Esophagus muscularis mucosa (tissue), 4 donors: Measurements from ENCODE around the gene ARHGAP12. TPM values are rescaled to one million over a fixed set of nuclear protein-coding genes. Genes with fewer than 3 reads are reported as not detected.

Experiments used
- DNase-seq: peaks from one replicate; pipeline ENCODE4 v3.0.0-alpha.2; 2017; ENCODE audit errors: extremely low spot score
- H3K27ac ChIP-seq, 4 donors: fragments of 200-600 bp; sonication (generic); replicated peaks in 1 of 4; 1 replicate in 3 of 4; 2 replicates in 1 of 4; pipeline ENCODE4 v1.5.1; 2016 to 2019; ENCODE audit warnings: mild to moderate bottlenecking in 1 of 4
- H3K27me3 ChIP-seq, 4 donors: fragments of 200-600 bp; sonication (generic); one replicate each; pipeline versions ENCODE4 v1.5.1 to v1.6.0; 2016 to 2019
- H3K36me3 ChIP-seq, 4 donors: fragments of 200-600 bp; sonication (generic); one replicate each; pipeline ENCODE4 v1.5.1; 2016 to 2019
- H3K4me1 ChIP-seq, 4 donors: fragments of 200-600 bp; sonication (generic); one replicate each; pipeline ENCODE4 v1.5.1; 2016 to 2019
- H3K4me3 ChIP-seq, 4 donors: fragments of 200-600 bp; sonication (generic); 1 replicate in 2 of 4; 2 replicates in 2 of 4; pipeline ENCODE4 v1.5.1; 2016 to 2019; ENCODE audit warnings: mild to moderate bottlenecking in 4 of 4, moderate library complexity in 1 of 4
- H3K9me3 ChIP-seq, 4 donors: fragments of 200-600 bp; sonication (generic); 1 replicate in 3 of 4; 2 replicates in 1 of 4; pipeline ENCODE4 v1.5.1; 2016 to 2019
- CTCF ChIP-seq, 3 experiments: fragments of 200-600 bp in 2 of 3; fragments of 450-650 bp in 1 of 3; sonication (generic) in 2 of 3; IDR thresholded peaks; one replicate each; pipeline ENCODE4 v1.5.1; 2017 to 2019; ENCODE audit warnings: antibody characterized with exemption in 3 of 3, mild to moderate bottlenecking in 2 of 3, moderate library complexity in 1 of 3
- EP300 ChIP-seq: sonication (generic); formaldehyde crosslinking; IDR thresholded peaks from one replicate; pipeline ENCODE4 v1.6.1; 2017; ENCODE audit warnings: antibody characterized with exemption
- POLR2A ChIP-seq: fragments of 450-650 bp; IDR thresholded peaks from one replicate; pipeline ENCODE4 v1.6.1; 2017; ENCODE audit warnings: antibody characterized with exemption, moderate library complexity, mild to moderate bottlenecking, low read depth
- POLR2AphosphoS5 ChIP-seq, 2 donors: sonication (generic); formaldehyde crosslinking; IDR thresholded peaks; one replicate each; pipeline ENCODE4 v1.6.1; 2017; ENCODE audit warnings: antibody characterized with exemption in 2 of 2
- WGBS: methylation state at CpG from one replicate; pipeline ENCODE4 v1.1.5; 2018; 5-methylcytosine and 5-hydroxymethylcytosine counted together
- intact Hi-C: fragments of 100-400 bp; cut with DNase I; formaldehyde crosslinking; loops from one replicate; pipeline ENCODE4 v1.15.1; 2023
- total RNA-seq, 4 donors: library from RNA; depleted of rRNA; stranded (reverse); fragments of >200 nt; gene quantifications; one replicate each; pipeline versions ENCODE4 v1.1.0 to v1.2.1, GENCODE V29; 2016

ARHGAP12 gene
- total RNA-seq, 4 donors from 2014 or later, result 25.6 to 48.2 (median 35.8) TPM

DNA sequence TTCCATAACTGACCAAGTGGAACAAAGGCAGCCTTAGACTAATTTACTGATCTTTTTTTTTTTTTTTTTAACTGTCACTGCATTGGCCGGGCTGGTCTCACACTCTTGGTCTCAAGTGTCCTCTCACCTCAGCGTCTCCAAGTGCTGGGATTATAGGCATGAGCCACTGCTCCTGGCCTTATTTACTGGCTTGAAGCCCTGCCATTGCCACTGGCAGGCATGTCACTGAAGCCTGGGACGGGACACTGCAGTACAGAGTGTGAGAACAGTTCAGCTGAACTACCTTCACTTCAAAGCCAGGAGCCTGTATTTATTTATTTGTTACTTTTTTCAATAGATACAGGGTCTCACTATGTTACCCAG, 15.4 kb upstream of the ARHGAP12 start:
- no peaks in the 10 kb centered on the region for H3K9me3 ChIP-seq
- H3K4me3 ChIP-seq, result no peak overlapping the region
- DNase-seq, result no peak
- peak overlapping the region; percentile 3 to 47 (median 30) for H3K27ac ChIP-seq
- TF ChIP-seq EP300 (no peak), POLR2AphosphoS5 (IDR thresholded peaks at IDR 0.05) (no peak), POLR2A (no peak), CTCF (IDR thresholded peaks at IDR 0.05) (no peak)
- peaks cover 4 to 45% (median 39%) of the 10 kb centered on the region in 4 donors for H3K4me1 ChIP-seq
- WGBS, result 89% methylated on average over 3 of the region's 3 CpGs
- intact Hi-C loops, result no loop called here
- no peaks in the 10 kb centered on the region for H3K27me3 ChIP-seq
- no peaks in the 10 kb centered on the region for H3K36me3 ChIP-seq

DNA sequence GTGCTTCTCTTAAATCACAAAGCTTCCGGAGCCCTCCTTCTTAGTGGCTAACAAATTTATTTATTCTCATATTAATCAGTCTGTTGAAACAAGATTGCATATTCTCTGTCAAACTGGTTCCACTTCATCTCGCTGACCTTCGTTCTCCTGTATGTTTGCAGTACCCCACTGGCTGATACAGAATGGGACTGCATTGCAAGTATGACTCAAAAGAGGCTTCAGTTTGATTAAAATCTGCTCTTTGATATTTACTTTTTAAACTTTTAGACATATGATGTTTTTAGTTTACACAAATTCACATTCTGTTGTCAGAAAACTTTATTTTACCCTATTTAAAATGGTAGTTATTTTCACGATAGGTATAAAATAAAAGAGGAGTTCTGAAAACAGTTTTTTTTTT, 14.3 kb upstream of the ARHGAP12 start:
- Histone ChIP-seq H3K9me3 (no peaks in the 10 kb centered on the region), H3K4me1 (peaks cover 4 to 39% (median 33%) of the 10 kb centered on the region in 4 donors), H3K27ac (no peak overlapping the region), H3K4me3 (no peak overlapping the region), H3K27me3 (no peaks in the 10 kb centered on the region), H3K36me3 (no peaks in the 10 kb centered on the region)
- DNase-seq, result no peak
- intact Hi-C loops, result no loop called here
- 98% methylated on average over 4 of the region's 4 CpGs for WGBS
- TF ChIP-seq POLR2AphosphoS5 (IDR thresholded peaks at IDR 0.05) (no peak), EP300 (no peak), CTCF (IDR thresholded peaks at IDR 0.05) (no peak)

DNA sequence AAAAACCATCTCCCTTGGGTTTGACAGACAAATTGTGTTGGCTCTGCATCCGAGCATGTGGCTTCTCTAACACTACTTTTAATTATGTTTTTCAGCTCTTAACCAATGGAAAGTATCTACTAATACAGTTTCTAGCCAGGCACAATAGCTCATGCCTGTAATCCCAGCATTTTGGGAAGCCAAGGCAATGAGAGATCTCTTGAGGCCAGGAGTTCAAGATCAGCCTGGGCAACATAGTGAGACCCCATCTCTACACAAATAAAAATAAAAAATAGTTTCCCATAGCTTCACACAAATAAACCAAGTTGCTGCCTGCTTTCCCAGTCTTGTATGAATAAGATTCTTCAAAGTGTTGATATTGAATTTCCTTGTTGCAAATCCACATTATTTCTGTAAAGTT, 13.8 kb upstream of the ARHGAP12 start:
- no peak for TF ChIP-seq POLR2A
- Histone ChIP-seq H3K4me1 (peaks cover 0 to 35% (median 29%) of the 10 kb centered on the region in 4 donors), H3K27ac (no peak overlapping the region), H3K4me3 (no peak overlapping the region), H3K27me3 (no peaks in the 10 kb centered on the region), H3K36me3 (no peaks in the 10 kb centered on the region), H3K9me3 (no peaks in the 10 kb centered on the region)
- DNase-seq, result no peak
- WGBS, result 86% methylated on average over 1 of the region's 1 CpG
- intact Hi-C loops, result no loop called here

DNA sequence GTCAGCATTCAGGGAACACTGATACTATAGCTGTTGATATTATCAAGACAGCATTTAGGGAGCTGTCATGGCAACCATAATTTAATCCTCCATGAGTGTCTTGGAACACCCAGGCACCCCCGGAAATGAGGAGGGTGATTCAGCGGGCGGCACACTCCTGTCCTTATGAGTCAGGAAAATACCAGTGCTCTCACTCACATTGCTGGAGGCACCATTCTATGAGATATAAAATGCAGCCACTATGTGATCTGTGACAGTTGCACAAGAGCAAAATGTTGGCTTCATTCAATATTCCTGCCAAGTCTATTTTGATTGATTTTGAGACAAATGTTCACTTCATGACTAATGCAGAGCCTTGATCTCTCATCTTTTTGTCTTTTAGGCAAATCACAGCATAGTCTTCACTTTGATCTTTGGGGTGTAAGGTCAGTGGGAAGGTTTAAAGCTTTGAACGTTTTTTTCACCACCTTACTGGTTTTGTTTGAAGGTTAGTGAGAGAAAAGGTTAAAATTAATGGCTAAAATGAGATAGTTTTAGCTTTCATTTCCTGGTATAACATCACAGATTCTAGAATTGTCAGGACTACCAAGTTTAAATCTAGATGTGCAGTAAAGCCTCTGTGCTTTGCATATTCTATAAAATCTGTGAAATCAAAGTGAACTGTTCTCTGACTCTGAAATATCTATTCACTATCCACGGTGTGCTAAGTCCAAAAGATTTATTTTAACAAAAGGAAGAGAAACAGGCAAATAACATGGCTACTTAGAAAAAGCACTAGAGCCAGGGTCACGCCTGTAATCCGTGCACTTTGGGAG, 12.4 kb upstream of the ARHGAP12 start:
- Histone ChIP-seq H3K27ac (no peak overlapping the region), H3K4me1 (peaks cover 0 to 23% (median 19%) of the 10 kb centered on the region in 4 donors), H3K27me3 (no peaks in the 10 kb centered on the region), H3K9me3 (no peaks in the 10 kb centered on the region), H3K36me3 (no peaks in the 10 kb centered on the region), H3K4me3 (no peak overlapping the region)
- 58% methylated on average over 7 of the region's 7 CpGs for WGBS
- TF ChIP-seq CTCF (IDR thresholded peaks at IDR 0.05), result no peak
- peak in 1 of 2 donors; percentile 34 for TF ChIP-seq POLR2AphosphoS5 (IDR thresholded peaks at IDR 0.05)
- intact Hi-C loops, result no loop called here
- no peak for DNase-seq

DNA sequence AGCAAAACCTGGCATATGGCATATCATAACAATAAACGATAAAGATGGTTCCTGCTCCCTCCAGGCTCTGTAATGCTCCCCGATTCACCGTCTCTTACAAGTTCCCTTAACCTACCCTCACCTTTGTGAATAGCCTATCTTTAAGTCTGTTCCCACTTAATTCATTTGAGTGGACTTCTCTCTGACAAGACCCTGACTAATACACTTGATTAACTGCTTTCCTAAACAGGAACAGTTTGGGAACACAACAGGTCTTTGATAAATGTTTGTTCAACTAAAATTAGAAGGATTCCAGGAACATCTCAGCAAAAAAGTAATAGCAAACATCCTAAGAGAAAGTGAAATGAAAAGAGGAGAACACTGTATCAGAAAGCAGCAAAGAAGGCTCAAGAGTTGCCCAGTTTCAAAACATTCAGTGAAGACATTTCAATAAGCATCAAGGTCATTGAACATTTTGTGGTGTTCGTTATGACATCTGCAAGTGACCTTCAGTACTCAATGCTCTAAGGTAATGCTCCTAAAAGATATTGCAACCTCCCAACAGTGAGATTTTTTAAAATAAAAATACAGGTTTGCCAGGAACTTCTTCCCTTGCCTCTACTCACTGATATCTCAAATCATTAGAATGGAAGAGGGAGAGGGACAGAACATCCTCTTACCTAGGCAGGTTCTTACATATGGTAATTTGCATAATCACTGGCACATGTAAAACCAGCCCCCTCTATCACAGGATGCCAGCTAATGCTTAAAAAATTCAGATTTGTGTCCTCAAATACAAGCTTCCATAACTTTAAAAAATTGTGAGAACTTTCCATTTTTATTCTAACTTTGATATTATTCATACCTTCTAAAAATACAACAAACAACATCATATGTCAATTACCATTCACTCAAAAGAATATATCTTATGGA, 11.4 kb upstream of the ARHGAP12 start:
- no peaks in the 10 kb centered on the region for H3K27me3 ChIP-seq
- H3K4me3 ChIP-seq, result no peak overlapping the region
- 85% methylated on average over 4 of the region's 4 CpGs for WGBS
- H3K9me3 ChIP-seq, result no peaks in the 10 kb centered on the region
- TF ChIP-seq POLR2AphosphoS5 (IDR thresholded peaks at IDR 0.05) (no peak), POLR2A (no peak), EP300 (no peak), CTCF (IDR thresholded peaks at IDR 0.05) (no peak)
- intact Hi-C loops, result no loop called here
- no peak overlapping the region for H3K27ac ChIP-seq
- H3K36me3 ChIP-seq, result no peaks in the 10 kb centered on the region
- peaks cover 0 to 19% (median 16%) of the 10 kb centered on the region in 4 donors for H3K4me1 ChIP-seq
- DNase-seq, result no peak
